Measurements from ENCODE around the gene SEC16B.

SEC16B gene

GRCh38 chr1:177941976-177942375 is 27.9 kb downstream of the SEC16B start:
- DNase-seq (ENCODE audit: low spot score): no peak

- no peak for DNase-seq (ENCODE audit: low spot score)
Observed at GRCh38 chr1:177940682-177941081, 29.2 kb downstream of the SEC16B start.

- no peak for DNase-seq (ENCODE audit: low spot score)
Observed at GRCh38 chr1:177937931-177938330, 31.9 kb downstream of the SEC16B start.

GRCh38 chr1:177937174-177937770 is 32.6 kb downstream of the SEC16B start:
- DNase-seq (ENCODE audit: low spot score): no peak

- DNase-seq (ENCODE audit: low spot score): no peak
Observed at GRCh38 chr1:177935638-177936415, 34.0 kb downstream of the SEC16B start.

- DNase-seq (ENCODE audit: low spot score): no peak
Observed at GRCh38 chr1:177934927-177935326, 34.9 kb downstream of the SEC16B start.

GRCh38 chr1:177934461-177934860 is 35.4 kb downstream of the SEC16B start:
- no peak for DNase-seq (ENCODE audit: low spot score)

- DNase-seq (ENCODE audit: low spot score): no peak
Observed at GRCh38 chr1:177933881-177934280, 36.0 kb downstream of the SEC16B start.

GRCh38 chr1:177932123-177932522 is 37.7 kb downstream of the SEC16B start:
- no peak for DNase-seq (ENCODE audit: low spot score)

GRCh38 chr1:177928952-177929351 is 40.9 kb downstream of the SEC16B start:
- no peak for DNase-seq (ENCODE audit: low spot score)

GRCh38 chr1:177928194-177928593 is 41.7 kb downstream of the SEC16B start:
- no peak for DNase-seq (ENCODE audit: low spot score)

- no peak for DNase-seq (ENCODE audit: low spot score)
Observed at GRCh38 chr1:177927021-177927596, 42.7 kb downstream of the SEC16B start.

- no peak for DNase-seq (ENCODE audit: low spot score)
Observed at GRCh38 chr1:177926201-177926600, 43.7 kb downstream of the SEC16B start.

- no peak for DNase-seq (ENCODE audit: low spot score)
Observed at GRCh38 chr1:177925006-177925405, 44.9 kb downstream of the SEC16B start.

GRCh38 chr1:177923441-177923840 is 46.4 kb downstream of the SEC16B start:
- DNase-seq (ENCODE audit: low spot score): no peak

- DNase-seq (ENCODE audit: low spot score): no peak
Observed at GRCh38 chr1:177922209-177922608, 47.6 kb downstream of the SEC16B start.

- DNase-seq (ENCODE audit: low spot score): no peak
Observed at GRCh38 chr1:177921590-177921989, 48.3 kb downstream of the SEC16B start.

GRCh38 chr1:177920091-177920490 is 49.8 kb downstream of the SEC16B start:
- DNase-seq (ENCODE audit: low spot score): no peak

GRCh38 chr1:177915641-177916040 is 54.2 kb downstream of the SEC16B start:
- DNase-seq (ENCODE audit: low spot score): no peak

GRCh38 chr1:177914603-177915002 is 55.3 kb downstream of the SEC16B start:
- no peak for DNase-seq (ENCODE audit: low spot score)

GRCh38 chr1:177913762-177914540 is 55.9 kb downstream of the SEC16B start:
- no peak for DNase-seq (ENCODE audit: low spot score)

- DNase-seq (ENCODE audit: low spot score): no peak
Observed at GRCh38 chr1:177912991-177913390, 56.9 kb downstream of the SEC16B start.

Measured in SK-N-DZ (cell line).